HG03432 (cell line): ENCODE data around the gene PACSIN2.
"Not testable (repeated sequence)": the region's sequence is repeated elsewhere in the genome, so short reads cannot be mapped to it uniquely, and the experiment has no call there.

Source experiments
- ATAC-seq: cut with Tn5 transposase; IDR thresholded peaks from one replicate; pipeline ENCODE4 v1.9.1; 2021; ENCODE audit warnings: mild to moderate bottlenecking, moderate library complexity; ENCODE audit not compliant: unreplicated experiment

PACSIN2 gene

GRCh38 chr22:42948294-42948693 is 66.7 kb downstream of the PACSIN2 start:
- ATAC-seq = no peak

- ATAC-seq = no peak
Observed at GRCh38 chr22:42947211-42947990, 67.5 kb downstream of the PACSIN2 start.

- no peak for ATAC-seq
Observed at GRCh38 chr22:42946546-42947198, 68.3 kb downstream of the PACSIN2 start.

- ATAC-seq = no peak
Observed at GRCh38 chr22:42945736-42946135, 69.2 kb downstream of the PACSIN2 start.

- no peak for ATAC-seq
Observed at GRCh38 chr22:42945027-42945426, 69.9 kb downstream of the PACSIN2 start.

- no peak for ATAC-seq
Observed at GRCh38 chr22:42944409-42944808, 70.5 kb downstream of the PACSIN2 start.

- no peak for ATAC-seq
Observed at GRCh38 chr22:42943981-42944380, 71.0 kb downstream of the PACSIN2 start.

DNA sequence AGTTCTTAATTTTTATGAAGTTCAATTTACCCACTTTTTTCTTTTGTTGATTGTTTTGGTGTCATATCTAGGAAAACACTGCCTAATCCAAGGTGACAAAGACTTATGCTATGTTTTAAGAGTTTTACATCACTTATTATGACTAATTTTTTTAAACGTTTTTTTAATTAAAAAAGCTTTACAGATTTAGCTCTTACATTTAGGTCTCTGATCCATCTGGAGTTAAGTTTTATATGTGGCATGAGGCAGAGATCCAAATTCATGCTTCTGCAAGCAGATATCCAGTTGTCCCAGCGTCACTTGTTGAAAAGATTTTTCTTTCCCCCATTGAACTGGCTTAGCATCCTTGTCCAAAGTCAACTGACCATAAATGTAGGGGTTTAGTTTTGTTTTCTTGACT is 72.6 kb downstream of the PACSIN2 start:
- no peak for ATAC-seq

- ATAC-seq = no peak
Observed at GRCh38 chr22:42939941-42940653, 74.9 kb downstream of the PACSIN2 start.

GRCh38 chr22:42939451-42939881 is 75.5 kb downstream of the PACSIN2 start:
- ATAC-seq = no peak

- ATAC-seq = no peak
Observed at GRCh38 chr22:42938976-42939375, 76.0 kb downstream of the PACSIN2 start.

GRCh38 chr22:42938449-42938848 is 76.5 kb downstream of the PACSIN2 start:
- no peak for ATAC-seq

DNA sequence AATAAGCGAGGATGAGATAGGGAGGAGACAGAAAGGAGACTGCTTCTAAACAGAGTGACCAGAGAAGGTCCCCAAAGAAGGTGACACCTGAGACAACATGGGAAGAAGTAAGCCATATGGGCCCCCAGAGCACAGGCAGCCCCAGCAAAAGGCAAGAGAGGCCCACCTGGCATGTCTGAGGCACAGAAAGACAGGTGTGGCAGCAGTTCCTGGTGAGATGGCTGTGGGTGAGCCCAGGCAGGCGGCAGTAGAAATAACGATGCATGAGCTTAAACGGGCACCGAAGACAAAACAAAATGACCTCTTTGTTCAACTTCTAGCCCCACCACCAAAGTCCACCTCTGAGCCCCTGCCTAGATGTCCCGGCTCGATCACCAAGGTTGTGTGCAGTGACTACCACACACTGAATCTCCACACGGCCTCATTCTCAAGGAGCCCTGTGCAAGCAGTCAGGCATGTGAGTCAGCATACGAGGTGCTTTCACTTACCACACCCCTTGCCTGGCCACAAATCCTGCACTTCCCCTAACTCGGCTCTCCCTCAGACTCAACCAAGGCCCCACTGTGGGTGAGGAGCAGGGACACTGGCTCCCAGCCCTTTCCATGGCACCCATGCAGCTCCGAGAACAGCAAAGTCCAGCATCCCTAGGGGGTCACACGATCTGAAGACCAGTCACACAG is 77.6 kb downstream of the PACSIN2 start:
- peak; percentile 50 for ATAC-seq

DNA sequence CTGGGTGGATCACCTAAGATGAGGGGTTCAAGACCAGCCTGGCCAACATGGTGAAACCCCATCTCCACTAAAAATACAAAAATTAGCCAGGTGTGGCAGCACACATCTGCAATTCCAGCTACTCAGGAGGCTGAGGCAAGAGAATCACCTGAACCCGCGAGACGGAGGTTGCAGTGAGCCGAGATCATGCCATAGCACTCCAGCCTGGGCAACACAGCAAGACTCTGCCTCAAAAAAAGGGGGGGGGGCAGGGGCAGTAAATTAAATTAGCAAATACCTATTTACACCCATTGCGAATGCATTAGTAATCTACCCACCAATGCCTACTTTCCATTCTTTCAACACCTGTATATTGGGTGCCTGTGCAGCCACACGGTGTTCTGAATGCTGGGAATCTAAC is 78.3 kb downstream of the PACSIN2 start:
- not testable (repeated sequence) for ATAC-seq

- no peak for ATAC-seq
Observed at GRCh38 chr22:42934338-42934737, 80.6 kb downstream of the PACSIN2 start.

GRCh38 chr22:42933485-42934091 is 81.4 kb downstream of the PACSIN2 start:
- ATAC-seq = peak; percentile 48

GRCh38 chr22:42932857-42933484 is 82.0 kb downstream of the PACSIN2 start:
- no peak for ATAC-seq

GRCh38 chr22:42932197-42932519 is 82.8 kb downstream of the PACSIN2 start:
- no peak for ATAC-seq

DNA sequence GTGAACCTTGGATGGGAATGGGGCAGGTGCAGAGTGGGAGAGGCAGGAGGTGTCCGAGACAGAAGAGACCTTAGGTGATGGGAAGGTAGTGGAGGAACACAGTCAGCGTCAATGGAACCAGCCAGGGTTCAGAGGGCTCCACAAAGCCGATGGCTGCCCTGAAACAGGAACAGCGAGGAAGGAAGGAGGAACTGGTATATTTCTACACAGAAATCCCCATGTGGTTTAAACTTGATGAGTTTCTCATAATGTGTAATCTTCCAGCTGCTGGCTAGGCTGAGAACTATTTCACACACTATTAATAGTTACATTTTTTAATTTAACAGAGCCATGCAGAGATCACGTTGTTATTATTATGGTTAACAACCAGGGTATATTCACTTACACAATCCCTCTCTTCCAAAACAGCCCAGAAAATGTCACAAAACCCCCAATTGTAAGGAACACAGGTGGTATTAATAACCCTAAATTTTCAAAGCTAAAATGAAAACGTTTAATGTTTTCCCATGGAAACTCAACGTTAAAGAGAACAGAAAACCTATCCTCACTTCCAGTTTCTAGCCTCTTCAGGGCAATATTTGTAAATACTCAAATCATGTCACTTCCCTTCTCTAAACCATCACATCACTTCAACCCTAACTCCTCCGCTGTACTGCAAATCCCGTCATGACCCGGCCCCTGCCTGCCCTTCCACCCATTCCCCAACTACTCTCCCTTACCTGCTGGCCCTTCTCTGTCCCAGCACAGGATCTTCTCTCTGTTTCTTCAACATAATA is 83.3 kb downstream of the PACSIN2 start:
- peak; percentile 51 for ATAC-seq
